Endodermal cell (in vitro differentiated cells): ENCODE results near the gene DUOXA1. TPM values are rescaled to one million over a fixed set of nuclear protein-coding genes. Genes with fewer than 3 reads are reported as not detected.

ENCODE experiments used
- DNase-seq: peaks from one replicate; pipeline ENCODE4 v3.0.0-alpha.2; 2017
- H3K27ac ChIP-seq: 2 replicates; pipeline ENCODE4 v1.5.1; 2013; ENCODE audit warnings: mild to moderate bottlenecking, low read depth, low read length, moderate library complexity
- H3K27me3 ChIP-seq: 2 replicates; pipeline ENCODE4 v1.6.1; 2013; ENCODE audit warnings: mild to moderate bottlenecking, low read length, moderate library complexity; ENCODE audit not compliant: insufficient read depth, control insufficient read depth, poor library complexity, severe bottlenecking
- H3K36me3 ChIP-seq: 2 replicates; pipeline ENCODE4 v1.7.0; 2013; ENCODE audit warnings: mild to moderate bottlenecking, low read length, moderate library complexity; ENCODE audit not compliant: control insufficient read depth, insufficient read depth
- H3K4me1 ChIP-seq: one replicate; pipeline ENCODE4 v1.7.0; 2013; ENCODE audit warnings: low read length; ENCODE audit not compliant: control insufficient read depth, insufficient read depth
- H3K4me3 ChIP-seq: 2 replicates; pipeline ENCODE4 v1.5.1; 2013; ENCODE audit warnings: mild to moderate bottlenecking, low read length, moderate library complexity
- H3K9ac ChIP-seq: 2 replicates; pipeline ENCODE4 v1.6.1; 2013; ENCODE audit warnings: mild to moderate bottlenecking, low read length, moderate library complexity; ENCODE audit not compliant: poor library complexity, severe bottlenecking; ENCODE audit errors: extremely low read depth
- H3K9me3 ChIP-seq: 2 replicates; pipeline ENCODE4 v1.6.1; 2013; ENCODE audit warnings: mild to moderate bottlenecking, low read length, moderate library complexity; ENCODE audit not compliant: control insufficient read depth
- H3K27ac Mint-ChIP-seq: 2 replicates; pipeline ENCODE4 v1.8.0; 2020; ENCODE audit warnings: mixed read lengths
- H3K27me3 Mint-ChIP-seq: 2 replicates; pipeline ENCODE4 v1.8.0; 2021; ENCODE audit warnings: mild to moderate bottlenecking, mixed read lengths; ENCODE audit not compliant: insufficient read depth
- H3K36me3 Mint-ChIP-seq: 2 replicates; pipeline ENCODE4 v1.8.0; 2020; ENCODE audit warnings: low read depth, mixed read lengths
- H3K4me1 Mint-ChIP-seq: 2 replicates; pipeline ENCODE4 v1.8.0; 2020; ENCODE audit warnings: mixed read lengths
- H3K4me3 Mint-ChIP-seq: 2 replicates; pipeline ENCODE4 v1.8.0; 2020; ENCODE audit warnings: mild to moderate bottlenecking, moderate library complexity, mixed read lengths
- H3K9me3 Mint-ChIP-seq: 2 replicates; pipeline ENCODE4 v1.8.0; 2020; ENCODE audit warnings: mild to moderate bottlenecking, mixed read lengths
- WGBS, 2 experiments: methylation state at CpG; one replicate each; pipeline versions ENCODE4 v1.1.5 to v1.1.7; 2013; ENCODE audit warnings: missing lambda C conversion rate in 2 of 2, mixed read lengths in 1 of 2; ENCODE audit not compliant: insufficient coverage in 1 of 2, insufficient read length in 1 of 2; 5-methylcytosine and 5-hydroxymethylcytosine counted together
- total RNA-seq, 2 donors: library from RNA; stranded (reverse); fragmentation: NEBNext Ultra II Directional in 1 of 2; extraction: Animal tissue kit (Norgen Biotek cat#: 25700) in 1 of 2; gene quantifications; 2 replicates in 1 of 2; 3 replicates in 1 of 2; pipeline ENCODE4 v1.2.1, GENCODE V29; 2021
- TF ChIP-seq, protein P1 (sequence below): fragments of 200-600 bp; sonication (generic); conservative IDR thresholded peaks from 2 replicates; pipeline ENCODE4 v1.5.0; 2021; ENCODE audit warnings: antibody characterized with exemption, mild to moderate bottlenecking

Gene DUOXA1
- total RNA-seq, 2 donors from 2014 or later: 0.86 to 0.99 TPM

DNA sequence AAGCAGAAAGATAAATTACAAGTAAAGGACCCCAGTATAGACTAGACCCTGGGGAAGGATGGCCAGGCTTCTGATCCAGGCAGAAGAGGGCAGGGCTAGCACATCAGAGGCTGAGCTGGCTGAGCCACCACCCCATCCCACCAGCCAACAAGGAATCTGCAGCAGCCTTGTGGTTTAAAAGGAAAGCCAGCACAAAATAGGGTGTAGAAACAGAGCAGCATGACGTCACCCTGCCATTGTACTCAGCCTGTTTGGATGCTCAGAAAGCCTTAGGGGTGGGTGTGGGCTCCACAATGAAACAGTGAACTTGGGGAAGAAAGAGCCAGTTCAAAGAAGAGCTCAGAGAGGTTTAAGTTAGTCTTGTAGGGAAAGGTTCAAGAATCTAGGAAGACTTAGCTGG, 28.3 kb upstream of the DUOXA1 start:
- Mint-ChIP-seq H3K4me3 (no peak overlapping the region), H3K27me3 (peaks cover 1% of the 10 kb centered on the region), H3K9me3 (no peaks in the 10 kb centered on the region), H3K4me1 (peaks cover 10% of the 10 kb centered on the region), H3K36me3 (no peaks in the 10 kb centered on the region), H3K27ac (no peak overlapping the region)
- Histone ChIP-seq H3K9ac (no peak overlapping the region), H3K27me3 (no peaks in the 10 kb centered on the region), H3K36me3 (no peaks in the 10 kb centered on the region), H3K27ac (no peak overlapping the region), H3K9me3 (no peaks in the 10 kb centered on the region), H3K4me3 (no peak overlapping the region), H3K4me1 (no peaks in the 10 kb centered on the region)
- 33 to 50% methylated on average over 1 of the region's 1 CpG for WGBS, 2 experiments
- TF ChIP-seq, protein P1, sequence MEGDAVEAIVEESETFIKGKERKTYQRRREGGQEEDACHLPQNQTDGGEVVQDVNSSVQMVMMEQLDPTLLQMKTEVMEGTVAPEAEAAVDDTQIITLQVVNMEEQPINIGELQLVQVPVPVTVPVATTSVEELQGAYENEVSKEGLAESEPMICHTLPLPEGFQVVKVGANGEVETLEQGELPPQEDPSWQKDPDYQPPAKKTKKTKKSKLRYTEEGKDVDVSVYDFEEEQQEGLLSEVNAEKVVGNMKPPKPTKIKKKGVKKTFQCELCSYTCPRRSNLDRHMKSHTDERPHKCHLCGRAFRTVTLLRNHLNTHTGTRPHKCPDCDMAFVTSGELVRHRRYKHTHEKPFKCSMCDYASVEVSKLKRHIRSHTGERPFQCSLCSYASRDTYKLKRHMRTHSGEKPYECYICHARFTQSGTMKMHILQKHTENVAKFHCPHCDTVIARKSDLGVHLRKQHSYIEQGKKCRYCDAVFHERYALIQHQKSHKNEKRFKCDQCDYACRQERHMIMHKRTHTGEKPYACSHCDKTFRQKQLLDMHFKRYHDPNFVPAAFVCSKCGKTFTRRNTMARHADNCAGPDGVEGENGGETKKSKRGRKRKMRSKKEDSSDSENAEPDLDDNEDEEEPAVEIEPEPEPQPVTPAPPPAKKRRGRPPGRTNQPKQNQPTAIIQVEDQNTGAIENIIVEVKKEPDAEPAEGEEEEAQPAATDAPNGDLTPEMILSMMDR: no peak
- no peak for DNase-seq

DNA sequence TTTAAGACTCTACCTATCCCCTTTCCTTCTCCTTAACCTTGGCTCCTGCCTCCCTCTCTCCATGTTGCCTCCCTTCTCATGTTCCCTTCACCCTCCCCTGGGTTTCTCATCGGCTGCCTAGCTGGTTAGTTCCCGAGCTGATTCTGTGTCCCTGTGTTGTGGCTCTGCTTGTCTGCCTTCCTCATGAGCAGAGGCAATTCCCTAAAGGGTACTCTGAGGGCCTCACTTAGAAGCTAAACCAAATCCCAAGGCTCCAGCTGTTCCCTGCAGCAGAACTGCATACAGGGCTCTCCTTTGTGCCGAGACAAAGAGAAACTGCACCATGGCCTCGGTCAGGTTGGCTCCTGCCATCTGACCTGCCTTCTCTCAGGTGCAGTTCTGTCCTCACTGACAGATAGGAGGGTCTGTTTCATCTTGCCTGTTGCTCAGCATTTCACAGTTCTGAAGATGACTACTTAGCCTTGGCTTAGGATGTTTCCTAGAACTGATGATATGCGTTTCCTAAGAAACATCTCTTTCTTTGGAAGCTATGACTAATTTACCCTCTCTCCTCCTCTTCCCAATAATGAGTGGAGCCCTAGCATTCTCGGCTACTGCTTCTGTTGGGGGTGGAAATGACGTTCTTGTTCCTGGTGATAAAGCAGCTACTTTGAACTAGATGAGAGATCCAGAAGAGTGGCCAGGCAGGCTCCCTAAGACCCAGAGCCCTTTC, 27.2 kb upstream of the DUOXA1 start:
- WGBS, 2 experiments: 73 to 87% methylated on average over 2 to 7 of the region's 7 CpGs
- Mint-ChIP-seq H3K9me3 (no peaks in the 10 kb centered on the region), H3K36me3 (peaks cover 3% of the 10 kb centered on the region), H3K4me3 (no peak overlapping the region), H3K27me3 (peaks cover 9% of the 10 kb centered on the region), H3K4me1 (peaks cover 10% of the 10 kb centered on the region), H3K27ac (no peak overlapping the region)
- H3K9ac ChIP-seq: no peak overlapping the region
- H3K9me3 ChIP-seq: no peaks in the 10 kb centered on the region
- TF ChIP-seq, protein P1: no peak
- H3K4me3 ChIP-seq: no peak overlapping the region
- no peak overlapping the region for H3K27ac ChIP-seq
- H3K4me1 ChIP-seq: no peaks in the 10 kb centered on the region
- no peaks in the 10 kb centered on the region for H3K36me3 ChIP-seq
- no peaks in the 10 kb centered on the region for H3K27me3 ChIP-seq
- no peak for DNase-seq

DNA sequence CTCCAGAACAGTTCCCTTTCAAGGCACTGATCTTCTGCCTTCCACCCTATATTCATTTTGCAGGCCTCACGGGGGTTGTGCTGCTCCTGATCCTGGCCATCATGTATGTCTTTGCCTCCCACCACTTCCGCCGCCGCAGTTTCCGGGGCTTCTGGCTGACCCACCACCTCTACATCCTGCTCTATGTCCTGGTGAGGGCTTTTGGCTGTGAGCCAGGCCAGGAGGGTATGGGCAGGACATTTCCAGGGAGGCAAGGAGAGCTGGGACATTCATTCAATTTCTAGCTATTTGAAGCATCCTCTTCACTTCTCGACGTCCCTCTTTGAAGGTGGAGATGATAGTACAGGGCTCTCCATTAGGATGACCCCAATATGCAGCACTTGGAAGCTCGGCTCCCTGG, 26.1 kb upstream of the DUOXA1 start:
- Mint-ChIP-seq H3K4me3 (no peak overlapping the region), H3K36me3 (peaks cover 3% of the 10 kb centered on the region), H3K27ac (no peak overlapping the region), H3K4me1 (peaks cover 10% of the 10 kb centered on the region), H3K9me3 (no peaks in the 10 kb centered on the region), H3K27me3 (peaks cover 11% of the 10 kb centered on the region)
- Histone ChIP-seq H3K9ac (no peak overlapping the region), H3K4me1 (no peaks in the 10 kb centered on the region), H3K9me3 (no peaks in the 10 kb centered on the region), H3K36me3 (no peaks in the 10 kb centered on the region), H3K27me3 (no peaks in the 10 kb centered on the region), H3K4me3 (no peak overlapping the region), H3K27ac (no peak overlapping the region)
- TF ChIP-seq, protein P1: no peak
- 95 to 97% methylated on average over 3 to 8 of the region's 8 CpGs for WGBS, 2 experiments
- DNase-seq: no peak
